ENCODE results near the gene RSBN1L. TPM values are rescaled to one million over a fixed set of nuclear protein-coding genes. Genes with fewer than 3 reads are reported as not detected.

Gene RSBN1L
- total RNA-seq, 2 donors from 2014 or later = 9.5 to 9.7 TPM

- DNase-seq = no peak
- intact Hi-C loops (cut with DNase I) = no loop called here
- no peak for ATAC-seq
Measured at GRCh38 chr7:77794000-77794399, 97.7 kb downstream of the RSBN1L start.

- intact Hi-C loops (cut with DNase I) = no loop called here
- ATAC-seq = no peak
- DNase-seq = no peak
Measured at GRCh38 chr7:77796109-77796508, 99.8 kb downstream of the RSBN1L start.

- intact Hi-C loops (cut with DNase I) = no loop called here
Measured at GRCh38 chr7:77796960-77797359, 100.7 kb downstream of the RSBN1L start.

GRCh38 chr7:77797734-77798393 lies 101.6 kb downstream of the RSBN1L start:
- intact Hi-C loops (cut with DNase I) = no loop called here
- ATAC-seq = peak; percentile 9 to 38
- peak; percentile 54 for DNase-seq

More at GRCh38 chr7:77796960-77797359, 100.7 kb downstream of the RSBN1L start:
- DNase-seq (no peak), ATAC-seq (no peak)

- peak; percentile 98 for DNase-seq
- ATAC-seq = peak; percentile 97
- intact Hi-C loops (cut with DNase I) = no loop called here
Measured at GRCh38 chr7:77798394-77799077, 102.3 kb downstream of the RSBN1L start, which contains the start of the genes PHTF2 and TMEM60. Gene PHTF2 (plus strand): TSS chr7:77798773. Gene TMEM60 (minus strand): TSS chr7:77798434. CDS start chr7:77794373, 4,061 bp downstream.

- DNase-seq (peak; percentile 48), ATAC-seq (peak; percentile 4 to 9)
- intact Hi-C loops (cut with DNase I) = no loop called here
Measured at GRCh38 chr7:77799078-77799964, 103.1 kb downstream of the RSBN1L start.

GRCh38 chr7:77800158-77800557 lies 103.9 kb downstream of the RSBN1L start:
- intact Hi-C loops (cut with DNase I) = no loop called here
- no peak for DNase-seq
- ATAC-seq = no peak

GRCh38 chr7:77800730-77801129 lies 104.5 kb downstream of the RSBN1L start:
- DNase-seq = no peak
- intact Hi-C loops (cut with DNase I) = no loop called here
- ATAC-seq = no peak

GRCh38 chr7:77802557-77803405 lies 106.5 kb downstream of the RSBN1L start:
- ATAC-seq = no peak
- intact Hi-C loops (cut with DNase I) = no loop called here
- no peak for DNase-seq

GRCh38 chr7:77806425-77806824 lies 110.2 kb downstream of the RSBN1L start:
- ATAC-seq (no peak), DNase-seq (no peak)
- intact Hi-C loops (cut with DNase I) = no loop called here

- ATAC-seq = no peak
- intact Hi-C loops (cut with DNase I) = no loop called here
Measured at GRCh38 chr7:77808517-77808916, 112.3 kb downstream of the RSBN1L start.

GRCh38 chr7:77811516-77812289 lies 115.4 kb downstream of the RSBN1L start:
- ATAC-seq = no peak
- intact Hi-C loops (cut with DNase I) = no loop called here
- DNase-seq = no peak

More at GRCh38 chr7:77808517-77808916, 112.3 kb downstream of the RSBN1L start:
- DNase-seq = no peak

GRCh38 chr7:77812290-77812685 lies 116.0 kb downstream of the RSBN1L start:
- ATAC-seq (peak in 1 of 2 donors; percentile 61), DNase-seq (no peak)
- intact Hi-C loops (cut with DNase I) = no loop called here

- no peak for DNase-seq
- intact Hi-C loops (cut with DNase I) = no loop called here
- ATAC-seq = no peak
Measured at GRCh38 chr7:77813180-77813579, 116.9 kb downstream of the RSBN1L start.

GRCh38 chr7:77819021-77819420 lies 122.8 kb downstream of the RSBN1L start:
- ATAC-seq (no peak), DNase-seq (no peak)
- intact Hi-C loops (cut with DNase I) = no loop called here

GRCh38 chr7:77820967-77821366 lies 124.7 kb downstream of the RSBN1L start:
- DNase-seq (no peak), ATAC-seq (no peak)
- intact Hi-C loops (cut with DNase I) = no loop called here

- DNase-seq (no peak), ATAC-seq (no peak)
- intact Hi-C loops (cut with DNase I) = no loop called here
Measured at GRCh38 chr7:77822269-77822668, 126.0 kb downstream of the RSBN1L start.

GRCh38 chr7:77823787-77824186 lies 127.5 kb downstream of the RSBN1L start:
- intact Hi-C loops (cut with DNase I) = no loop called here
- ATAC-seq (no peak), DNase-seq (no peak)

All from left cardiac atrium (tissue), 4 donors.